Tibial nerve (tissue), 4 donors: ENCODE data around the gene GHRL. TPM values are rescaled to one million over a fixed set of nuclear protein-coding genes. Genes with fewer than 3 reads are reported as not detected.

Source experiments
- DNase-seq, 2 donors: peaks; one replicate each; pipeline ENCODE4 v3.0.0-alpha.2; 2019; ENCODE audit warnings: low spot score in 2 of 2
- H3K27ac ChIP-seq, 4 donors: fragments of 200-600 bp; sonication (generic) in 3 of 4; one replicate each; pipeline ENCODE4 v1.5.1; 2017 to 2019; ENCODE audit warnings: mild to moderate bottlenecking in 1 of 4
- H3K27me3 ChIP-seq, 2 donors: fragments of 200-600 bp; sonication (generic) in 1 of 2; one replicate each; pipeline versions ENCODE4 v1.5.1 to v1.6.0; 2017 to 2019
- H3K36me3 ChIP-seq, 3 donors: fragments of 200-600 bp; sonication (generic); one replicate each; pipeline ENCODE4 v1.5.1; 2018 to 2019
- H3K4me1 ChIP-seq, 4 donors: fragments of 200-600 bp; sonication (generic) in 3 of 4; one replicate each; pipeline ENCODE4 v1.5.1; 2017 to 2019
- H3K4me3 ChIP-seq, 4 donors: fragments of 200-600 bp; sonication (generic) in 3 of 4; one replicate each; pipeline ENCODE4 v1.5.1; 2017 to 2019; ENCODE audit warnings: mild to moderate bottlenecking in 1 of 4, moderate library complexity in 1 of 4
- H3K9me3 ChIP-seq, 4 donors: fragments of 200-600 bp; sonication (generic) in 3 of 4; one replicate each; pipeline ENCODE4 v1.5.1; 2017 to 2019
- CTCF ChIP-seq, 5 experiments: fragments of 200-600 bp in 3 of 5; fragments of 450-650 bp in 2 of 5; sonication (generic) in 3 of 5; IDR thresholded peaks; one replicate each; pipeline ENCODE4 v1.5.1; 2016 to 2019; ENCODE audit warnings: antibody characterized with exemption in 5 of 5, mild to moderate bottlenecking in 3 of 5, moderate library complexity in 2 of 5
- EP300 ChIP-seq, 2 donors: sonication (generic); formaldehyde crosslinking; IDR thresholded peaks; one replicate each; pipeline ENCODE4 v1.6.1; 2017; ENCODE audit warnings: antibody characterized with exemption in 2 of 2, mild to moderate bottlenecking in 1 of 2
- POLR2A ChIP-seq, 2 donors: fragments of 450-650 bp; IDR thresholded peaks; one replicate each; pipeline ENCODE4 v1.6.1; 2017; ENCODE audit warnings: antibody characterized with exemption in 2 of 2, mild to moderate bottlenecking in 2 of 2, moderate library complexity in 2 of 2
- WGBS, 2 donors: methylation state at CpG; one replicate each; pipeline ENCODE4 v1.1.5; 2018; 5-methylcytosine and 5-hydroxymethylcytosine counted together
- total RNA-seq, 4 donors: library from RNA; depleted of rRNA; stranded (reverse); fragments of >200 nt; gene quantifications; one replicate each; pipeline ENCODE4 v1.1.0, GENCODE V29; 2016

The GHRL gene
- total RNA-seq, 4 donors from 2014 or later, result 0.60 to 3.7 (median 2.9) TPM; not detected in 1

GRCh38 chr3:10291641-10292040 lies 1.1 kb downstream of the GHRL start:
- H3K36me3 ChIP-seq, result peaks cover 0 to 65% (median 0%) of the 10 kb centered on the region in 3 donors
- no peaks in the 10 kb centered on the region for H3K27me3 ChIP-seq
- no peaks in the 10 kb centered on the region for H3K9me3 ChIP-seq
- no peak overlapping the region for H3K4me3 ChIP-seq
- no peak overlapping the region for H3K27ac ChIP-seq
- peaks cover 0 to 10% (median 0%) of the 10 kb centered on the region in 4 donors for H3K4me1 ChIP-seq
- 91 to 93% methylated on average over 6 of the region's 6 CpGs for WGBS, 2 donors
- no peak for DNase-seq
- TF ChIP-seq POLR2A (IDR thresholded peaks at IDR 0.05) (no peak), EP300 (IDR thresholded peaks at IDR 0.05) (no peak), CTCF (IDR thresholded peaks at IDR 0.05) (no peak)

GRCh38 chr3:10290481-10291176 lies 2.1 kb downstream of the GHRL start:
- Histone ChIP-seq H3K36me3 (peaks cover 0 to 62% (median 0%) of the 10 kb centered on the region in 3 donors), H3K4me3 (no peak overlapping the region), H3K27me3 (no peaks in the 10 kb centered on the region), H3K27ac (no peak overlapping the region), H3K4me1 (peaks cover 0 to 10% (median 0%) of the 10 kb centered on the region in 4 donors), H3K9me3 (no peaks in the 10 kb centered on the region)
- no peak for TF ChIP-seq POLR2A (IDR thresholded peaks at IDR 0.05)
- 47 to 53% methylated on average over 18 of the region's 18 CpGs for WGBS, 2 donors
- no peak for DNase-seq

- peaks cover 0 to 67% (median 0%) of the 10 kb centered on the region in 3 donors for H3K36me3 ChIP-seq
- H3K27me3 ChIP-seq, result no peaks in the 10 kb centered on the region
- no peaks in the 10 kb centered on the region for H3K9me3 ChIP-seq
- peaks cover 0 to 10% (median 0%) of the 10 kb centered on the region in 4 donors for H3K4me1 ChIP-seq
- DNase-seq, result no peak
- H3K27ac ChIP-seq, result no peak overlapping the region
- TF ChIP-seq POLR2A (IDR thresholded peaks at IDR 0.05), result no peak
- no peak for TF ChIP-seq EP300 (IDR thresholded peaks at IDR 0.05)
- TF ChIP-seq CTCF (IDR thresholded peaks at IDR 0.05), result no peak
- 76 to 89% methylated on average over 7 to 9 of the region's 9 CpGs for WGBS, 2 donors
- H3K4me3 ChIP-seq, result no peak overlapping the region
Observed at GRCh38 chr3:10289787-10290355, 2.9 kb downstream of the GHRL start.

GRCh38 chr3:10289077-10289476 lies 3.7 kb downstream of the GHRL start:
- TF ChIP-seq EP300 (IDR thresholded peaks at IDR 0.05) (no peak), POLR2A (IDR thresholded peaks at IDR 0.05) (no peak), CTCF (IDR thresholded peaks at IDR 0.05) (no peak)
- WGBS, 2 donors, result 88 to 91% methylated on average over 9 of the region's 9 CpGs
- Histone ChIP-seq H3K36me3 (peaks cover 0 to 68% (median 0%) of the 10 kb centered on the region in 3 donors), H3K9me3 (no peaks in the 10 kb centered on the region), H3K27ac (no peak overlapping the region), H3K27me3 (no peaks in the 10 kb centered on the region), H3K4me1 (peaks cover 0 to 10% (median 0%) of the 10 kb centered on the region in 4 donors), H3K4me3 (no peak overlapping the region)
- no peak for DNase-seq

- Histone ChIP-seq H3K4me3 (no peak overlapping the region), H3K27me3 (no peaks in the 10 kb centered on the region), H3K27ac (no peak overlapping the region), H3K4me1 (peaks cover 0 to 10% (median 0%) of the 10 kb centered on the region in 4 donors), H3K9me3 (no peaks in the 10 kb centered on the region), H3K36me3 (peaks cover 0 to 68% (median 0%) of the 10 kb centered on the region in 3 donors)
- DNase-seq, result no peak
- no peak for TF ChIP-seq EP300 (IDR thresholded peaks at IDR 0.05)
- TF ChIP-seq CTCF (IDR thresholded peaks at IDR 0.05), result no peak
- TF ChIP-seq POLR2A (IDR thresholded peaks at IDR 0.05), result no peak
- WGBS, 2 donors, result 87 to 94% methylated on average over 11 of the region's 11 CpGs
Observed at GRCh38 chr3:10288575-10288960, 4.2 kb downstream of the GHRL start.
